ENCODE measurements around the gene ATR.

ATR gene

DNA sequence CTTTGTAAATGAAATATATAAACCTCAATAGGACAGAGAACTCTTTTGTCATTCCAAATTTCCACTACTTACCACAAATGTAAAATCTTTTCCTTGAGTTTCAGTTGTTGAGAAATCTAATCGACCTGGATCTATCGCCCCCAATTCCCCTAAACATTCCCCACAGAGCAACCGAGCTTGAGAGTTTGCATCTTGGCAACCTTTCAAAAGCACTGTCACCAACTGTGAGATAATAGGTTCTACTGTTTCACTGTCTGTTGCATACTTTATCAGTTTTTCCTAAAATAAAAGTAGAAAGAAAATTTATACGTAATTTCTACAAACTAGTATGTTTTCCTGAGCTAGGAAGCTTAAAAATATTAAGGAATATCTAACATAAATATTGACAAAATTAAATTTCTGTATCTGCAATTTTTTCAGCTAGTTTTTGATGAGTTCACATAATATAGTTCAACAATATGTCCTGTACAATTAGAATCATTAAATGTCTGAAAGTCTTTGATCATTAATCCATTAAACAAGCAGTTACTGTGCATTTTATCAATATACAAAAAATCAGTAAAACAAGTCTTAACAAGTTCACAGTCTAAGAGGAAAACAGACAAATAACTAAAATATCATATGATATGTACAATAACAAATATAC, 54.5 kb downstream of the ATR start:
- TF ChIP-seq, protein P1, sequence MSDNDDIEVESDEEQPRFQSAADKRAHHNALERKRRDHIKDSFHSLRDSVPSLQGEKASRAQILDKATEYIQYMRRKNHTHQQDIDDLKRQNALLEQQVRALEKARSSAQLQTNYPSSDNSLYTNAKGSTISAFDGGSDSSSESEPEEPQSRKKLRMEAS (IDR thresholded peaks at IDR 0.05; ENCODE audit: low read depth, low read length), result no peak
- TF ChIP-seq, protein P2, sequence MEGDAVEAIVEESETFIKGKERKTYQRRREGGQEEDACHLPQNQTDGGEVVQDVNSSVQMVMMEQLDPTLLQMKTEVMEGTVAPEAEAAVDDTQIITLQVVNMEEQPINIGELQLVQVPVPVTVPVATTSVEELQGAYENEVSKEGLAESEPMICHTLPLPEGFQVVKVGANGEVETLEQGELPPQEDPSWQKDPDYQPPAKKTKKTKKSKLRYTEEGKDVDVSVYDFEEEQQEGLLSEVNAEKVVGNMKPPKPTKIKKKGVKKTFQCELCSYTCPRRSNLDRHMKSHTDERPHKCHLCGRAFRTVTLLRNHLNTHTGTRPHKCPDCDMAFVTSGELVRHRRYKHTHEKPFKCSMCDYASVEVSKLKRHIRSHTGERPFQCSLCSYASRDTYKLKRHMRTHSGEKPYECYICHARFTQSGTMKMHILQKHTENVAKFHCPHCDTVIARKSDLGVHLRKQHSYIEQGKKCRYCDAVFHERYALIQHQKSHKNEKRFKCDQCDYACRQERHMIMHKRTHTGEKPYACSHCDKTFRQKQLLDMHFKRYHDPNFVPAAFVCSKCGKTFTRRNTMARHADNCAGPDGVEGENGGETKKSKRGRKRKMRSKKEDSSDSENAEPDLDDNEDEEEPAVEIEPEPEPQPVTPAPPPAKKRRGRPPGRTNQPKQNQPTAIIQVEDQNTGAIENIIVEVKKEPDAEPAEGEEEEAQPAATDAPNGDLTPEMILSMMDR (IDR thresholded peaks at IDR 0.05; ENCODE audit: low read depth, low read length), result no peak
- TF ChIP-seq POLR2A (IDR thresholded peaks at IDR 0.05; ENCODE audit: extremely low read depth, insufficient read length) (no peak), MYC (IDR thresholded peaks at IDR 0.05; ENCODE audit: low read depth, low read length) (no peak)
- no peak for DNase-seq (ENCODE audit: low read depth)
- H3K4me3 ChIP-seq (ENCODE audit: low read depth, low read length), result no peak overlapping the region

DNA sequence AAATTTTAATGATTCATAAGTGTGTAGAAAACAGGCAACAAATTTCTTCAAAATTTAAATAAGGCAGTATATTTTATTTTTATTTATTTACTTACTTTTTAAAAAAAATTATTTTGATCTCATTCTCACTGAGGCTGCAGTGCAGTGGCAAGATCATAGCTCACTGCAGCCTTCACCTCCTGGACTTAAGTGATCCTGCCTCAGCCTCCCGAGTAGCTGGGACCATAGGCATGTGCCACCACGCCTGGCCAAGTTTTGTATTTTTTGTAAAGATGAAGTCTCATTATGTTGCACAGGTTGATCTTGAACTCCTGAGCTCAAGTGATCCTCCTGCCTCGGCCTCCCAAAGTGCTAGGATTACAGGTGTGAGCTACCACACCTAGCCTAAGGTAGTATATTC, 69.5 kb downstream of the ATR start:
- no peak for DNase-seq (ENCODE audit: low read depth)
- TF ChIP-seq, protein P2 (IDR thresholded peaks at IDR 0.05; ENCODE audit: low read depth, low read length), result no peak
- TF ChIP-seq POLR2A (IDR thresholded peaks at IDR 0.05; ENCODE audit: extremely low read depth, insufficient read length), result no peak
- TF ChIP-seq, protein P1 (IDR thresholded peaks at IDR 0.05; ENCODE audit: low read depth, low read length), result no peak
- TF ChIP-seq MYC (IDR thresholded peaks at IDR 0.05; ENCODE audit: low read depth, low read length), result no peak
- no peak overlapping the region for H3K4me3 ChIP-seq (ENCODE audit: low read depth, low read length)

DNA sequence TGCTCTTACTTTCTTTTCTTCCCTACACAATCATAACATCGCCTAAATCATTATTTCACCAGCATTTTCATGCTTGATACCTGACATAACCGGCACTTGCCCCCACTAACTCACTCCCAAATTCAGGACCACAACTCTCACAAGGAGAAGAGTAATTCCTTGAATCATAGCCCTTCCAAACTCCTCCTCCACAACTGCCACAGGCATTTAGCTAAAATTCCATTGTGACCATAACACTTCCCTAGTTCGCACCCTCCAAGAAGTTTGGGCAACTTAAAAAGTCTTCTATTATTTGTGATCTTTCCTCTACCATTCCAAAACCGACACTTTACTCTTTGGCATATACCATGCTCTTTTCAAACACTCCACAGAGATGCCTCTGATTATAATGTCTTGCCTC, 71.3 kb downstream of the ATR start:
- H3K4me3 ChIP-seq (ENCODE audit: low read depth, low read length), result no peak overlapping the region
- no peak for TF ChIP-seq POLR2A (IDR thresholded peaks at IDR 0.05; ENCODE audit: extremely low read depth, insufficient read length)
- TF ChIP-seq, protein P1 (IDR thresholded peaks at IDR 0.05; ENCODE audit: low read depth, low read length), result no peak
- TF ChIP-seq, protein P2 (IDR thresholded peaks at IDR 0.05; ENCODE audit: low read depth, low read length), result no peak
- TF ChIP-seq MYC (IDR thresholded peaks at IDR 0.05; ENCODE audit: low read depth, low read length), result no peak
- no peak for DNase-seq (ENCODE audit: low read depth)

DNA sequence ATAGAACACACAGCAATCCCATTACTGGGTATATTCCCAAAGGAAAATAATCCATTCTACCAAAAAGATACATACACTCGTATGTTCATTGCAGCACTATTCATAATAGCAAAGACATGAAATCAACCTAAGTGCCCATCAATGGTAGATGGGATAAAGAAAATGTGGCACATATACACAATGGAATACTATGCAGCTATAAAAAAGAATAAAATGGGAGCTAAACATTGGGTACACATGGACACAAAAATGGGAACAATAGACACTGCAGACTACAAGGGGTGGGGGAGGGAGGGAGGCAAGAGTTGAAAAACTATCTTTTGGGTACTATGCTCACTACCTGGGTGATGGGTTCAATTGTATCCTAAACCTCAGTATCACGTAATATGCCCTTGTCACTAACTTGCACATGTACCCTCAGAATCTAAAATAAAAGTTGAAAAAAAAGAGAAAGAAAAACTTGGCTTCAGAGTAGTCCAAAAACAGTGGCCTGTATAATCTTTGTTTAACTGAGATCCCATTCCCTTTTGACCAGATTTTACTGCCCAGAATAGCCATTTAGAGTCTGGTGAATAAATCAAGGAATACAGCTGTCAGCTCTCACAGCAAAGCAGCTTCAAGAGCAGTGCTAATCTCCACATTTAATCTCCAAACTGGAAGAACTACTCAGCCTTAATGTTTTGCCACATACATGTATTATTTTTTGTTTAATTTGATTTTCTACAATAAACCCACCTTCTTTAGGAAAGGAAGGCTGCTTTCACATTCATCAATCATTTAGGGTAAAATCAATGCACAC, 76.1 kb downstream of the ATR start:
- TF ChIP-seq, protein P1 (IDR thresholded peaks at IDR 0.05; ENCODE audit: low read depth, low read length), result no peak
- TF ChIP-seq, protein P2 (IDR thresholded peaks at IDR 0.05; ENCODE audit: low read depth, low read length), result no peak
- TF ChIP-seq MYC (IDR thresholded peaks at IDR 0.05; ENCODE audit: low read depth, low read length) (no peak), POLR2A (IDR thresholded peaks at IDR 0.05; ENCODE audit: extremely low read depth, insufficient read length) (no peak)
- no peak for DNase-seq (ENCODE audit: low read depth)
- H3K4me3 ChIP-seq (ENCODE audit: low read depth, low read length), result no peak overlapping the region

DNA sequence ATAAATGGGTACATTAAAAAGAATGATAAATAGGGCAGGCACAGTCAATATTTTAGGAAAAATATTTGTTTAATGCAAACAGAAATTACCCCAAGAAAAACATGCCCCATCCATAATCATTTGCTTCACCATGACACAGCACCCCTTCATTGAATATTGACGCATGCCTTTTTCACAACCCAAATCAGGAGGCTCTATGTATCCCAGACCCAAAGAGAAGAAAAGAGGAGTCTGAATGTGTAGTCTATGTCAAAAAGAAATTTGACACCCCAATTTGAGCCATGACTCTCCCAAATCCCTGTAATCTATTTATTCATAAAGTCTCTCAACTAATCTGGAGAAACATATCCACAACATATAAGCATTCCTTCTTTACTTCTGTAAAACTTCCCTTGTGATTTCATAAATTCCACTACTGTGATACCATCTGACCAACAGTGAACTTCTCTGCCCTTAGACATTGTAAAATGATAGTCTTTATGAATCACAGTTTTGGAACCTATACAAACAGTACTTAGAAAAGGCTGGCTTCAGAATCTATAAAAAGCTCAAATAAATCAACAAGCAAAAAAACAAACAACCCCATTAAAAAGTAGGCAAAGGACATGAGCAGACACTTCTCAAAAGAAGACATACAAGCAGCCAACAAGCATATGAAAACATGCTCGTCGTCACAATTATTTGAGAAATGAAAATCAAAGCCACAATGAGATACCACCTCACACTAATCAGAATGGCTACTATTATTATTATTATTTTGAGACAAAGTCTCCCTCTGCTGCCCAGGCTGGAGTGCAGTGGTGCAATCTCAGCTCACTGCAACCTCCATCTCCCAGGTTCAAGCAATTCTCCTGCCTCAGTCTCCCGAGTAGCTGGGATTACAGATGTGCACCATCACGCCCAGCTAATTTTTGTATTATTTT, 77.3 kb downstream of the ATR start:
- DNase-seq (ENCODE audit: low read depth), result no peak
- TF ChIP-seq MYC (IDR thresholded peaks at IDR 0.05; ENCODE audit: low read depth, low read length) (no peak), POLR2A (IDR thresholded peaks at IDR 0.05; ENCODE audit: extremely low read depth, insufficient read length) (no peak)
- TF ChIP-seq, protein P1 (IDR thresholded peaks at IDR 0.05; ENCODE audit: low read depth, low read length), result no peak
- TF ChIP-seq, protein P2 (IDR thresholded peaks at IDR 0.05; ENCODE audit: low read depth, low read length), result no peak
- no peak overlapping the region for H3K4me3 ChIP-seq (ENCODE audit: low read depth, low read length)
